ENCODE measurements around the gene RRM2.

Gene RRM2

GRCh38 chr2:10179422-10179821, 56.9 kb downstream of the RRM2 start:
- peak; percentile 30 for DNase-seq (ENCODE audit: low read depth)
- no peak for TF ChIP-seq CTCF (conservative IDR thresholded peaks at IDR 0.05; ENCODE audit: low read length)
- H3K4me3 ChIP-seq (ENCODE audit: low read length) = no peak overlapping the region

GRCh38 chr2:10180229-10180628, 57.7 kb downstream of the RRM2 start:
- no peak overlapping the region for H3K4me3 ChIP-seq (ENCODE audit: low read length)
- TF ChIP-seq CTCF (conservative IDR thresholded peaks at IDR 0.05; ENCODE audit: low read length) = no peak
- DNase-seq (ENCODE audit: low read depth) = no peak
